GM18499 (cell line): ENCODE measurements around the gene SLC17A9.

Source experiments
- ATAC-seq: cut with Tn5 transposase; IDR thresholded peaks from one replicate; pipeline ENCODE4 v1.9.1; 2021; ENCODE audit warnings: moderate number of reproducible peaks; ENCODE audit not compliant: insufficient read depth, unreplicated experiment

Gene SLC17A9

DNA sequence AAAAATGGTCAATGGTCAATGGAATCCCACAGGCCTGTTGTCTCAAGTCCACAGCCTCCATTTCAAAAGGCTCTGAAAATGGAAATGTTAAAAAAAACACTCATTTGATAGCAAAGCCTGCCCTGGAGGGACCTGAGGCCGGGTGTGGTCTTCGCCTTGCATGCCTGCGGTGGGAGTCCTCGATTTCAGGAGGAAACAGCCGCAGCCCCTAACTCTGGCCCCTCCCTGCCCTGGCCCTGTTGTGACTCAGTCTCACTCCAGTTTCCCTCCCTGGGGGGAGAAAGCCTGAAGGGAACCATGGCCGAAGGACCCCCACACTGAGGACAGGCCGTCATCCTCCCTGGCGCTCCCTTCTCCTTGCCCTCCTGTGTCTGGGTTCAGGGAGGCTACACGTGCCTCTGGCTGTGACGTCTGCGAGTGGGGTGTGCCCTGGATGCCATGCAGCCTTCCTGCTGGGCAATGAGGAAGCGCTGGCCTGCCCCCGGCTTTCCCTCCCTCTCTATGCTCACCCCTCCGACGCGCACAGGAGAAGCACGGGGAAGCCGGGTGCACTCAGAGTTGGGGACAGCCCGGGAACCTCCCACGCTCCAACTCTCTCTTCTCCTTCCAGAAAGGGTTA, 45.0 kb downstream of the SLC17A9 start:
- no peak for ATAC-seq

DNA sequence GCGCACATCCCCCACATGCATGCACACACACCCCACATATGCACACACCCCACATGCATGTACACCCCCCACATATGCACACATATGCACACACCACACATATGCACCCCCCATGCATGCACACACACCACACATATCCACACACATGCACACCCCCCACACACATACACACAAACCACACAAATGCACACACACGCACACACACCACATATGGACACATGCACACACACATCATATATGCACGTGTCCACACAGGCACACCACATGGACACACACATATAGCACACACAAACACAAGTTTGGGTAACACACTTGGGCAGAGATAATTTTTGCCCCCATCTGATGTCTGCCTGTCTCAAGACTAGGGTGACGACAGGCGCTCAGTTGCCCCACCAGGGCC, 45.9 kb downstream of the SLC17A9 start:
- no peak for ATAC-seq

DNA sequence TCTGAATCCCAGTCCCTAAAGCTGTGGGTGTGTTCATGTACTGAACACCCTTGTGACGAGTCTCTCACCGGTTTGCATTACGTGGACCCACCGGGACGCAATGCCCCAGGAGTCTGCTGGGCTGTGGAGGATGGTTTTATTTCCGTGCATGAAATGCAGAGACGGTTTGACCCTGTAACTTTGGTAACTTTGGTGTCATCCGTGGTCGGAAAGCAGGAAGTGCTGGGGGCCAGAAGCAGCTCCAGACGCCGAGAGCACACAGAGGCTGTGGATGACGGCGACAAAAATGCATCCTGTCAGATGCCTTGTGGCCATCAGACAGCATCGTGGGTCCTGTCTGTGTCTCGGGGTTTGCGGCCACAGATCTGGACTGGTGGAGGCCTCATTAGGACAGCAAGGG, 47.1 kb downstream of the SLC17A9 start:
- no peak for ATAC-seq

DNA sequence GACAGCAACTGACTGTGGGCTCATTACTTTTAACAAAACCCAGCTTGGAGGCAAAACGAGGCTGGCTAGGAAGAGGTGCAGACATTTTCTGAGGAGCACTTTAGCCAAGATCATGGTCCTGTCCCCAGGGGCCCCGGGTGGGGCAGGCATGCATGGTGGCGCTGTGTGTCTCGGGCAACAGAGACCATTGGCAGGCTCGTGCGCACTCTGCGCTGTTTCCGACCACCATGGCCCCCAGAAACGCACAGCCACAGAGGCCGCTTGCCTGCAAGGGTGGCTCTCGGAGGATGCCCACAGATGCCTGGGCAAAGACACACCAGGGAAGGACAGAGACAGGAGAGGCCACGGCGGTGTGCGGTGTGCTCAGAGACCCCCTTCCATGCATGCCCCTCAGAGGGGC, 47.5 kb downstream of the SLC17A9 start:
- no peak for ATAC-seq

DNA sequence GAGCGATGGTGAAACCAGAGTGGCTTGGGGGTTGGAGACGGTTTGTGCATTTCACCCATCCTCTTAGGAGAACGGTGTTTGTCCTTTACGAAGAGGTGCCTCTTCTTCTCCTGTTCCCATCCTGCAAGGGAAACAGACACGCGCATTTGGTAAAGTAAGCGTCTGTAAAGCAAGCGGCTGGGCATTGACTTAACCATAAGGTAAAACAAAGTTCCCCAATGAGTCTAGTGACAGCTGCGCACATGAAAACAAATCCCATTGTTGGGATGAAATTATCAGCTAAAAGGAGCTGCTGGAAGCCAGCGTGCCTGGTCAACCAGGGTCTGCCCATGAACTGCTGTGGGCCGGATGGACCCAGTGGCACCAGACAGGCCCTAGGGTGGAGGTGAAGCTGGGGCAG, 48.4 kb downstream of the SLC17A9 start:
- no peak for ATAC-seq

DNA sequence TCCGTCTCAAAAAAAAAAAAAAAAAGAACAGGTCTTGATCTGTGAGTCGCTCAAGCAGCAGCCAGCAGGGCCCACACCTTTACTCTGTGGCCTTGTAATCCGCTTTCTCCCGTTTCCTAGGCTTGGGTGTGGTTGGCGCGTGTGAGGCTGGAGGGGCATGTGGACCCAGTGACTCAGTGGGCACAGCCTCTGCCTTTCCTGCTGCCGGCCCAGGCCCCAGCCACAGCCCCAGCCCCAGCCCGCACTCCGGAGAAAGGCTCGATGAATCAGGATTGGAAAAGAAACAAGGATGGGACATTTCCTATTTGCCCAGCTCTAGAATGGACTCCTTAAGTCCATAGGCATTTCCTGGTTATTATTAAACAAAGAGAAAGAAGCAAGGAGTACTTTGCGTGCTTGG, 50.0 kb downstream of the SLC17A9 start:
- no peak for ATAC-seq

DNA sequence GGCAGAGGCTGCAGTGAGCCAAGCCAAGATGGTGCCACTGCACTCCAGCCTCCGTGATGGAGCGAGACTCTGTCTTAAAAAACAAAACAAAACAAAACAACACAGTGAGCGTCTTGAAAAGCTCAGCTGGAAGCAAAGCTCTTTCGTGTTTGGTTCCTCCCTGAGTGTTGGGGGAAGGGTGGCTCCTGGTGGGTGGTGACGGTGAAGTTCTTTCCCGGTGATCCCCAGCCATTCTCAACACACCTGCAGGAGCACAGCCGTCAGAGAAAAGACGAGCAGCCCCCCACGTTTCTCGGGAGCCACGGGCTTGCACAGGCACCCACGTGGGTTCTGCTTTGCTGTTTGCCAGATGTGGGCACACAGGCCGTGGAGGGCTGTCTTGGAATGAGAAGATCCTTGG, 51.0 kb downstream of the SLC17A9 start:
- no peak for ATAC-seq

DNA sequence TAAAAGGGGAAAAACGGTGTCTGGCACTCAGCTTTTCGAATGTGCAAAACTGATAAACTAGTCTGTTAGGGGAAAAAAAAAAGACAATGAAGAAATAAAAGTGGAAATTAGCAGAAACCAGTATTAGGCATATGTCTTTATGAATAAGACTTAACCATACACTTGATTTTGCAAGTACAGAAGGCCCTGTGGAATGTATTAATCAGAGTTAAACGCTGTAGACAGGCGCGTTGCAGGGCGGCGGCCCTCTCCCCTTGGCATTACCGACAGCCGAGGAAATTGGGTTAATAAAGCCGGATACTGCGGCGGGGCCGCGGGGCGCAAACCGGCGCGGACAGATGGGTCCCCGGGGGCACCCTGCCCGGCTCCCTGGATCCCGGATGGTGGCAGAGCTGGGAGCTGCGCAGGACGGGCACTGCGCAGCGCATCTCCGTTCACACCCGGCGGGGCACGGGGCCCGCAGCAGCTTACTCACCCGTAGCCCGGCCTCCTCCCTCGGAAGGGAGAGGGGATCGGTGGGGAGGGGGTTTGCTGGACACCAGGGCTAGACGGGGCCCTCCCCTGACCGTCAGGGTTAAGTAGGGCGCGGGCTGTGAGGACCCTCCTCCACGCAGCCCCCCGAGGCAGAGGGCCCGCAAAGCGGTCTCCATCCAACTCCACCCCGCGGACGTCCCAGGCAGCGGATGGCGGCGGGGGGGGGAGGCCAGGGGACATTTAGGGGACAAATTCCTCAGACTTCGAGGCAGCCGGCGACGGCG, 52.3 kb downstream of the SLC17A9 start:
- no peak for ATAC-seq

DNA sequence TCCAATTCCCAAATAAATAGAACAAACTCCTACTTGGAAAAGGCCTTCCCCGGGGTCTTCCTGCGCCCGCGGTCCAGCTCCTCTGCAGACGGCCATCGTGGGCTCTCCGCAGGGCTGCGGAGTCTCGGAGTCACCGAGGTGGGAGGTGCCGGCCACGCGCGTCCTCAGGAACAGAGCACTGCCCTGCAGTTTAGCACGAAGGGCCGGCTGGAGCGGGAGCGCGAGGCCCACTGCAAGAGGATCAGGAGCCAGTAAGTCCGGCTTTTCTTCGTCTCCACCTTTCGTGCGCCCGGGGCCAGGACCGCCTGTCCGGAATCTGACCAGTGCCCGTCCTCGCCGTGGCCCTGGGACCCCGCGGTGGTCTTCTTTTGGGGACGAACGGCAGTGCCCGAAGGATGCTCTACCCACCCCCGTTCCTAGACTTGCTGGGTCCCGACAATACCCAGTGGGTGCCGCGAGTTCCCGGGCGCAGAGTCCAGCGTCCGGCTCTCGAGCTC, 52.9 kb downstream of the SLC17A9 start:
- ATAC-seq = no peak

DNA sequence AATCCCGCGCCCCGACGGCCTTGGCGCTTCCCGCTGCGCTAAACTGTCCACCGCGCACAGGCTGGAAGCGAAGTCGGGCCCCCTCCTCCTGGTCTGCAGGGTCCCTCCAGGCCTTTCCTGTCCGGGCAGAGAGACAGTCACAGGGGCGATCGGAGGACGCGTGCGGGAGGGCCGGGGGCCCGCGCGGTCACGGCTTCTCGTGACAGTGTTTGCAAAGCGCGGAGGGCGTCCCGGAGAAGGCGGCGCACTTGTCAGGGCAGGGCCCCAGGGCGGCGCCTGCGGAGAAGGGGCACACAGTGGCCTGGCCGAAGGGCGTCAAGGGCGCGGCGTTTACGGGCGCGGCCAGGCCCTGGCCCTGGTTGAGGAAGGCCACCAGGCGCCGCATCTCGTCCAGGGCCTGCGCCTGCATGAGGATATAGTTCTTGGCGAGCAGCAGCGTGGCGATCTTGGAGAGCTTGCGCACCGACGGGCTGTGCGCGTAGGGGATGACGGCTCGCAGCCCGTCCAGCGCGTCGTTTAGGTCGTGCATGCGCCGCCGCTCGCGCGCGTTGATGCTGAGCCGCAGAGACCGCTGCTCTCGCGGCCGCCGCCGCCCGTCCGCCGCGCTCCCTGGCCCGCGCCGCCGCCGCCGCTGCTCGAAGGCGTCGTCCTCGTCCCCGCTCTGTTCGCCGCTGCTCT, 53.5 kb downstream of the SLC17A9 start:
- no peak for ATAC-seq

DNA sequence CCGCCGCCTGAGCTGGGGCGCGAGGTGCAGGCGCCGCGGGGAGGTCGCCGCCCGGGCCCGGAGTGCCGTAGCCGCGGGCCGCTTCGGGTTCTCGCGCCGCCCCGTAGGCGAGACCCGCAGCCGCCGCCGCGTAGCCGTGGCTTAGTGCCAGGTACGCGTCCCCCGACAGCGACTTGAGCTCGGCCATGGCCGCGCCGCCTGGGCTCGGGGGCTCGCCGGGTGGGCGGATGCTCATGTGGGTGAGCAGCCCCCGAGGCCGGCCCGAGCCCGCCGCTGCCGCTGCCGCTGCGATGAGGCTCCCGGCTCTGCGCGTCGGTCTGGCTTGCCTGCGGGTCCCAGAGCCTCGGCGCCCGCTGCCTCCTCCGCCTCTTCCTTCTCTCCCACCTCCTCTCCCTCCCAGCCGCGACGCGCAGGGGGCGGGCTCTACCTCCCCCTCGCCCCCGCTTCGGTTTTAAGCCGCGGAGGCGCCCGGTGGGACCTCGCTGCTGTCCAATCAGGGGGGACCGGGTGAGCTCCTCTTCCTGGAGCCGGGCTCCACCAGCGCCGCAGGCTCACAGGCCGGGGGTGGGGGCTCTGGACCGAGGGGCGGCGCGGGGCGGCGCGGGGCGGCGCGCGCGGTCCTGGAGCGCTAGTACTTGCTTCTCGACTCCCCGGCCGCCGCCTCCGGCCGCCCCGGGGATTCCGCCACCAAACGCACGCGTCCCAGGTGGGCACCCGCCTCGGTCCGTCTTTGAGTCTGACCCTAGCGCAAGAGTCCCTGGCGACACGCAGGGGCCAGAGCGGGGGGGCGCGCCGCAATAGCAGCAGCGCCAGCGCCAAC, 54.2 kb downstream of the SLC17A9 start, which contains the start of gene BHLHE23:
TSS of gene BHLHE23 (minus strand) at position 425 of the 820 bp plus-strand sequence. CDS start at position 235, 190 bp downstream.
- no peak for ATAC-seq

DNA sequence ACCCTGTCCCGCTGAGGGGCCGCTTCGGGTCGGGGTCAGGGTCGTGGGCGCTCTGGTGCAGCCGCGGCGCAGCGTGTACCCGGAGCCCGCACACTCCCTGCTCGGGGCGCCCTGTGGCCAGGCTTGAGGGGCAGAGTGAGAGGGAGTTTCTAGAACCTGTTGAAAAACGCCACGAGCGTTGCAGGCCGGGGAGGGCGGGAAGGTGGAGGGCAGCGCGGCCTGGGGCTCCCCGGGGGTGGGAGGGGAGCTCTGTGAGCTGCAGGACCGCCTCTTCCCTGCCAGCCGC, 54.8 kb downstream of the SLC17A9 start:
- no peak for ATAC-seq

DNA sequence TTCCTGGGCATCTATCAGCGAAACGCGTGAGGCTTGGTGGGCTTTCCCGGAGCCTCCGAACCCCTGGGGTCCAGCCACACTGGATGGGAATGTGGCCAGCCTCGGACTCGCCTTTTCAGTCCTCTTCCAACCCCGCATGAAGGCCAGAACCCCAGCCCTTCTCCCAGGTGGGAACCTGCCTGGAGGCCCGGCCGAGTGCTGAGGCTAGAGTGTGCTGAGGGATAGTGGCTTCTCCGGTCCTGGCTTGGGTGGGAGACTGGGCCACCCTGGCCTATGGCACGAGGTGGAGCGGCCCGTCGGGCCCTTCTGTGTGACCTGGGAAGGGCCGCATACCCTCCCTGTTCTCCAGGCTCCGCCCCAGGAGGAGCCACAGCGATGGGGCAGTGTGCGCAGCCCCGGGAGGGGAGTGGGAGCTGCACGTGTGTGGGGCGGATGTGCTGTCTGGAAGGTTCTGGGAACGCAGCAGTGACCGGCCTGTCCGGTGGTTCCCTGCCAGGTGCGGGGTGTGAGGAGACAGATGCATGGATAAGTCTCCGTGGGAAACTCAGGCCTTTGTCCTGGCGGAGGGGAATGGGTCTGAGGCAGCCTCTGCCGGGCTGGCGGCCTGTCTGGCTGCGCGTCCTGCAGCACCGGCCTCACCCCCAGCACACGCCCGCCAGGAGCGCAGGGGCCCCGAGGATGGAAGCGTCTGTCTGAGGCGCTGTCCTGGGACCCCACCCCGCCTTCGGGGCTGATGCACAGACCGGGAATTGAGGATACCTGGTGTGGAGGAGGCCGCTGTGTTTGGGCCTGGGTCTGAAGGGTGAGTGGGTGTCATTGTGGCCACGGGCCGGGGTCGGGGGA, 55.4 kb downstream of the SLC17A9 start:
- ATAC-seq = no peak

DNA sequence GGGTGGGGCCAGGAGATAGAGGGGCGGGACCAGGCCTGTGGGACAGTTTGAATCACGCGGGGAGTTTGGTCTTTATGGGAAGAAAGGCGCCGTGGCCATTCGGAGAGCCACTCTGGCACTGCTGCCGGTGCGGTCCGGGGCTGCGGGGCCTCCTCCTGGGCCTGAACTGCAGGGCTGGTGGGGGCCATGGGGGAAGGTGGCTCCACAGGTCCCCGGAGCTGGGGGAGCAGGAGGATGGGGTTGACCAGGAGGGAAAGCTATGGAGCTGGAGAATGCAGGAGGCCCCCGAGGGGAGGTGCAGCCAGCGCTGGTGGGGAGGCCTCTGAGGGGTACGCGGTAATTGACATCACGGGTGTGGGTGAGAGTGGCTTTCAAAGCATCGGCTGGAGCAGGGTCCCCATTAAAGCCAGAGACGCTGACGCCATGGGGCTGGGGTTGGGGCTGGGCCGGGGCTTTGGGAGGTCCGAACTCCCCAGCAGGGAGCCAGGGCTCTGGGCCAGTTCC, 56.1 kb downstream of the SLC17A9 start:
- ATAC-seq = no peak

DNA sequence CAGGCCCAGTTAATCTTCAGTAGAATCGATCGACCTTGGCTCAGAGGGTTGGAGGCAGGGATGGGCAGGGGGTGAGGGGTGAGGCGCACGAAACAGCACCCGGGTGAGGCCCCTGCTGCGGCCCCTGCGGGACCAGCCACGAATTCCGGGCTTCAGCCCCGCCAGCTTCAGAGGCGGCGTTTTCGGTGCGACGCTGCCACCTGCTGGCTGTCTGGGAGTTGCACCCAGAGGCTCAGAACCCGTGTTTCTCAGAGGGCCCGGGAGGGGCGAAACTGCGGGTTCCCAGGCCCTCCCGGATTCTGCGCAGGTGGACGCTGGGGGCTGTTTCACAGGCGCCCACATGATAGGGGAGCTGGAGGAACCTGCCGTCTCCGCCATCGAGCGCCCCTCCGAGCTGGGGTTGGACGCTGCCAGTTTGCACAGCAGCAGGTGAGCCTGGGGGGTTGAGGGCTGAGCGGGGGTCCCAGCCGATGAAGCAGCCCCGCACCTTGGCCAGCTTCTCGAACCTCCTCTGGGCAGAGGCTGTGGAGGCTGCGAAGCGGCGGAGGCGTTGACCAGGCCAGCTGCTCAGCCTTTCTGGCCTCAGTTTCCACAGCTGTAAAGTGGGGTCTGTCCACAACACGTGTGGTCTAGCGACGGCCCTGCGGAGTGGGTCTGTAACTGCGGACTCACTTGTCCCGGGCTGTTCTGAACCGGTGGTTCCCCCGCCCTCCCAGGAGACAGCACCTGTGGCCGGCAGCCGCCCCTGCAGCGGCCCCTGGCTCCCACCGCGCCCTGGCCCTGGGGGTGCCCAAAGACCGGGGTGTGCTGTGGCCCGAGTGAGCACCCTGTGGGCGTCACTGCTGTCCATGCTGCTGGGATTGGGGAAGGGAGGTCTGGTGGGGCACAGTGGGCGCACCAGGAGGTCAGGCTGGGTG, 56.8 kb downstream of the SLC17A9 start:
- peak; percentile 31 for ATAC-seq

DNA sequence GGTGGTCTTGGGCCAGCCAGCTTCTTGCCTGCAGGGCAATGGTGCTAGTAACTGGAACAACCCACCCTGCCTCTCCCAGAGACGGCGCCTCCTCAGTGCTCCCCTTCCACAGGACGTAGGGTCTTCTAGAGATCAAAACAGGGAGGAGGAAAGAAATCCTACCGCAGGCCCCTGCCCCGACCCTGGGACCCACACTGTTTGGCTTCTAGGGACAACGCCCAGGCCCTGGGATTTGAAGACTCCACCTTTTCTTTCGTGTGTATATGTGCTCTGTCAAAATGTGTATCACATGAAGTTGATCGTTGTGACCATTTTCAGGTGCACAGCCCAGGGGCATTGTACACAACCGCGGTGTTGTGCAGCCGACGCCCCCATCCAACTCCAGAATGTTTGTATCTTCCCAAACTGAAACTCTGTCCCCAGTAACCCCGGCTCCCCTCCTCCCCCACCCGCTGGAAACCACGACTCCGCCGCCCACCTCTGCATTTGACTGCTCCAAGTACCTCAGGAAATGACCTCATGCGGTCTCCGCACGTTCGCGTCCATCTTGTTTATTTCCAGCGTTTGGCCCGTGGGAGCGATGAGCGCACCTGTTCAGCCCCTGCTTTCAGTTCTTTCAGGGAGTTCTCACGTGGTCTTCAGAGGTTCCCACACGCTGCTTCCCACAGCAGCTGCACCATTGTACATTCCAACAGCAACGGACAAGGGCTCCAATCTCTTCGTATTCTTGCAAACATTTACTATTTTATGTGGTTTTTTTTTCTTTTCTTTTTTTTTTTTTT, 57.7 kb downstream of the SLC17A9 start:
- peak; percentile 38 for ATAC-seq

DNA sequence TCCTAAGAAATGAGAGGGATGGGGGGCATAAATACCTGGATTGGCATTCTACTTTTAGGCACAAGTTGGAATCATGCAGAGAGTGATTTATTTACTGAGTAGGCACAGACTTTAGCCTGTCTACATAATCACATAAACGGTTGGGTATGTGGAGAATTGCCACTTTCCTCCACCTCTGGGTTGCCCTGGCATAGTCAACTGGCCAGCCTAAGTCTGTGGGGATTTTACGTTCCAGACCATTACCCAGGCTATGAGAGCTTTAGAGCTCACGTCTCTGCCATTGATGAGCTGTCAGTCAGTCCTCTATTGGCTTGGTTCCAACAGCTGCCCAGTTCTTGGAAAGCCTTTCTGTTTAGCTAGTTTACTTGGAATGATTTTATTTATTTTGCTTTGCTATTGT, 59.3 kb downstream of the SLC17A9 start:
- ATAC-seq = no peak

DNA sequence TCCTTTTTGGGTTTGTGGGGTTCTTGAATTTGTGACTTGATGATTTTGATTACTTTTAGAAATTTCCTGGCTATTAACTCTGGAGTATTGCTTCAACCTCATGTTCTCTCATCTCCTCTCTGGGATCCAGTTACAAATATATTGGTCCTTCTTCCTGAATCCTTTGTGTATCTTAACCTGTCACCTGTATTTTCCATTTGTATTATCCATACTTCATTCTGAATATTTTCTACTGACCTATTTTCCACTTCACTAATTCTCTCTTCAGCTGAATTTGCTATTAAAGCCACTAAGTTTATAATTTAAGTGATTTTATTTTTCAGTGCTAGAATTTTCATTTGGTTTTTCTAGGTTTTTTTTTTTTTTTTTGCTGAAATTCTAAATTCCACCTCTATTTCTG, 60.7 kb downstream of the SLC17A9 start:
- no peak for ATAC-seq
